T47D (cell line): ENCODE data around the gene CRYBA2.

ENCODE experiments used
- DNase-seq, 2 experiments: peaks; one replicate each; pipeline versions ENCODE4 v3.0.0 to v3.0.0-alpha.2; 2011 to 2012; ENCODE audit warnings: low read depth in 1 of 2, low spot score in 1 of 2
- JUND ChIP-seq: IDR thresholded peaks from 2 replicates; pipeline ENCODE4 v1.6.1; 2012; ENCODE audit warnings: low read depth
- in situ Hi-C: cut with HindIII; loops from 2 replicates; pipeline ENCODE4 v1.10.0; 2016; ENCODE audit warnings: low sequenced_read_pairs, low pct_unique_long_range_greater_than_20kb

Gene CRYBA2

DNA sequence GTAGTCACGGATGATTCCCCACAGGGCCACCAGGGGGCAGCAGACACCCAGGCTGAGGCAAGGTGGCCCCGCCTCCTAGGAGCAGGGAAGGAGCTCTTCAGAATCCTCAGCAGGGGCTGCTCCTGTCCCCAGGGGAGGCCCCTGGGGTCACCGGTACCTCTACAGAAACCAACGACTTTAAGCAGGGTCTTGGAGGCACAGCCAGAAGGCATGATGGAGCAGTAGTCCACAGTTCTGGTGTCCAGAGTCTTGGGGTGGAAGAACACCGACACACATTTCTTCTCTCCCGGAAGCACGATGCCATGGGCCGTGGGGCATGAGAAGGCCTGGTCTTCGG, 36.6 kb upstream of the CRYBA2 start:
- DNase-seq: peak; percentile 48 to 77
- in situ Hi-C loops: no loop called here
- TF ChIP-seq JUND: no peak

DNA sequence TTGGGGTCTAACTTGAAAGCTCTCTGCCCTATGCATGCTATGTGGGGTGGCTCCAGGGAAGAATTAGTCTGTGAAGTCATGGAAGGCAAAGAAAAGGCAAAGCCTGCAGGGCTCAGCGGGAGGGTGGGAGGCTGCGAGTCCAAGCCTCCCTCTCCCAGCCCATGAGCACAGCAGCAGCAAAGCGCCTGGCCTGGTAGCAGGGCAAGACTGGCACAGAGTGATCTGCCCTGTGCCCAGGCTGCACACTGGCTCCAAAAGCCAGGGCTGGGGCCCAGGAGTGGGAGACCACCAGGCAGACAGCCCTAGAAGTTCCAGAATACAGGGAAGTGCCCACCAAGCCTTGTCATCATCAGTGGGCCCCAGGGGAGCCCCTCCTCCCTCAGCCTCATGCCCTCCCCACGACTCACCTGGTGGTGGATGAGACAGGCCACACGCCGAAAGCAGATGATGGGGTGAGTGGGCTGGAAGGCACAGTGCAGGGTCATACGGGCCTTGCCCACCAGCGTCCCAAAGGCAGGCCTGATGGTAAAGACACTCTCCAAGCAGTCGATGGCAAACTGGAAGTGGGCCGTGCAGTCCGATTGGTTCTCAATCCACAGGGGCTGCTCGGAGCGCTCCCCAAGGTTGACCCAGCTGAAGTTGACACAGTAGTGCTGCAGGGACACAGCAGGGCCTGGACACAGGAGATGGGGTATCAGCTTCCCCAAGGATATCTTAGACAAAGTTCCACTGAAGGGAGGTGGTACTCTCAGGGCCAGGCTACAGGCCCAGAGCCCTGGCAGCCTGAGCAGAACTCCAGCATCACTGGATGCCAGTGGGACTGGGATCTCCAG, 36.0 kb upstream of the CRYBA2 start:
- no peak for TF ChIP-seq JUND
- DNase-seq: no peak
- in situ Hi-C loops: no loop called here

DNA sequence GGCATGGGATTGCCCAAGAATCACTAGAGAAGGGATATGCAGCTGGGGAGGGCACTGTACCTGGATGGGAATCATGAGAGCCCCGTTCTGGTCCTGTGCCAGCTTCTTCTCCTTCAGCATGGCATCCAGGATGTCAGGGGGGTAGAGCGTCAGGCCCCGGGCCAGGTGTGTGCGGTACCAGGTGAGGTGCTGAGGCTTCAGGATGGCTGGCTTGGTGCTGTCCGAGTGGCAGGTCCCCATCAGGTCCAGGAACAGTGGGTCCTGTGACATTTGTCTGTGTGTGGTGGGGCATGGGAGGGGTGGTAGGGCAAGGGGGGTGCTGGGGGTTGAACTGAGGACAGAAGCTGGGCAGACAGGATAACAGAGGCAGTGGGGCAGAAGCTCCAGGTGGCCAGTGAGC, 34.9 kb upstream of the CRYBA2 start:
- no peak for DNase-seq
- no peak for TF ChIP-seq JUND
- in situ Hi-C loops: no loop called here

DNA sequence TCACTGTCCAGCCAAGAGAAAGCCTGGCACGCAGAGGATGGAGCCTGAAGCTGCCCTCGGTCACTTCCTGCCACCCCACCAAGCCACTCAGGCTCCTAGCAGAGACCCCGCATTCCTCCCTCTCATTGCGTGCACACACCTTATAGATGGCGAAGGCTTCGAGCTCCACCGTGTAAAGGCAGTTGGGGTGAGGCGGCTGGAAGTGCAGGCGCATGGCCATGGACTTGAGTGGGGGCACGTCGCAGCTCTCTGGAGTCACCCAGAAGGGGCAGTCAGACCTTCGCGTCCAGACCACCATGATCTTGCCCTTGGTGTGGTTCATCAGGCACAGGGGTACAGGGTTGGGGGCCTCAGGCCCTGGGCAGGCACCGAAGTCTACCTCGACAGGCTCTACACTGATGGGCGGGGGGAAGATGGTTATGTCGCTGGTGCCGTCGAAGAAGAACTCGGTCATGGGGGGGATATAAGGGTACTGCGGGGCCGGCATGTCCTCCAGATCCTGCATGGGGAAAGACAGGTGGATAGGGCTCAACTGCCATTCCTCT, 34.4 kb upstream of the CRYBA2 start:
- no peak for TF ChIP-seq JUND
- in situ Hi-C loops: no loop called here
- no peak for DNase-seq

DNA sequence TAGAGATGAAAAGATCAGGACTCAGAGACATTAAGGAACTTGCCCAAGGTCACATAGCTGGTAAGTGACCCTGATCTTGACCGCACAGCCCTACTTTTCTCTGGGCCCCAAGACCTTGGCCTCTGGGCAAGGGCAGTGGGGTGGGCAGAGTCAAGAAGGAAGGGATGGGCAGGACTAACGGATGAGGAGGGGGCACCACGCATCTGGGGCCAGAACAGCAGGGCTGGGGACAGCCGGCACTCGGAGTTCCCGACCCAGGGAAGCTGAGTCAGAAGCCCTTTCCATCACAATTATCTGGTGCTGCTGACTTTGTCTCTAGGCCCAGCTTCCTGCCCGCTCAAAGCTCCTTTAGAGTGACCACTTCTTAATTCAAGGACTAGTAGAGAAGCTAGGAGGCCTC, 33.7 kb upstream of the CRYBA2 start:
- no peak for DNase-seq
- in situ Hi-C loops: no loop called here
- no peak for TF ChIP-seq JUND

DNA sequence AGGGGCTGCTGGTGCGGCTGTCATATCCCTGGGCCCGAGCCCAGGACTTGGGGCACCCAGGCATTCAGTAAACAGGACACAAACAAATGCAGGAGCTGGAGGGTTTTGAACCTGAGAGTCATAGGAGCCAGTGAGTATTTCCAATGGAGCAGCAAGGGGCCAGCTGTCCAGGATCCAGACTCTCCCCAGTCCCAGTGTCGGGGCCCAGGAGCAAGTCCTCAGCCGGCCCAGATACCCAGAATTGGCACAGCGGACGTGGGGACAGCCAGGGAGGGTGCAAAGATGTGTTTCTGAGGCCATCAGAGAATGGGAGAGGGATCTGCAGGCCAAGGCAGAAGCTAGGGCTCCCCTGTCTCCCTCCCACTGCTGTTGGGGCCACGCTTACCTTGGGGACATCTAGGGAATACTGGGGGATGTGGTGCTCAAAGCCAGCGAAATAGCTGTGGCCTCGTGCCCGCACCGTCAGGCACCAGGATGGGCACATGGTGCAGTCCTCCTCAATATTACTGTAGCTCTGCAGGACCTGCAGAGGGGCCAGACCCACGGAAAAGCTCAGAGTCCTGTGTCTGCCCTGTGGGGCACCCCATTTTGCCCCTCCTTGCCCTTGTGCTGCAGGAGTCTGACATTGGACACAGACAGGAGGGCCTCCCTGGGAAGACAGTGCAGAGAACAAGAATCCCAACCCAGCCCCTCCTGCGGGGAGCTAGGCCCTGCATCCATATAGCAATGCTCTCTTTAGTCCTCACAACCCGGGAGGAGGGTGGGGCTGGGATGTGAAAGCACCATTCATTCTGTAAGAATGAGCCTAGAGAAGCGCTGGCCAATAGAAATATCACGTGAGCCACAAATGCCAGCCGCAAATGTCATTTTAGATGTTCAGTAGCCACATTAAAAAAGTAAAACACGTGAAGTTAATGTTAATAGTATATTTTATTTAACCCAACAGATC, 32.7 kb upstream of the CRYBA2 start:
- no peak for DNase-seq
- in situ Hi-C loops: no loop called here

DNA sequence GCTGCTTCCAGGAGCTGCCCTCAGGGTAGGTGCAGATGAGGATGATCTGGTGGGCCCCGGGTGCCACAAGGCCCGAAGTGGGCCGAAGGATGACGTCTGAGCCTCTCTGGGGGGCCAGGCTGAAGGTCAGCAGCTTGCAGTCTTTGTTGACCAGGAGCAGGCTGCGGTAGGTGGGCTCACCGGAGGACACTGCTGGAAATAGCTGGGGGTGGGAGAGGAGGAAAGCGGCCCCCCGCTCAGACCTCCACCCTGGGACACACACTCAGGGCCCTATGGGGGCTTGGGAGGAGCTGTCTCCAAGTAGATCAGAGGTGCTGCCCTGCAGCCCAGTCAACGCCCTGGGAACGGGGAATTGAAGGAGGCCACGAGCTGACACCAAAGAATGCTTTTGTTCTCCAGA, 30.8 kb upstream of the CRYBA2 start:
- in situ Hi-C loops: no loop called here
- no peak for DNase-seq

More for the DNA sequence above, 32.7 kb upstream of the CRYBA2 start:
- no peak for TF ChIP-seq JUND

DNA sequence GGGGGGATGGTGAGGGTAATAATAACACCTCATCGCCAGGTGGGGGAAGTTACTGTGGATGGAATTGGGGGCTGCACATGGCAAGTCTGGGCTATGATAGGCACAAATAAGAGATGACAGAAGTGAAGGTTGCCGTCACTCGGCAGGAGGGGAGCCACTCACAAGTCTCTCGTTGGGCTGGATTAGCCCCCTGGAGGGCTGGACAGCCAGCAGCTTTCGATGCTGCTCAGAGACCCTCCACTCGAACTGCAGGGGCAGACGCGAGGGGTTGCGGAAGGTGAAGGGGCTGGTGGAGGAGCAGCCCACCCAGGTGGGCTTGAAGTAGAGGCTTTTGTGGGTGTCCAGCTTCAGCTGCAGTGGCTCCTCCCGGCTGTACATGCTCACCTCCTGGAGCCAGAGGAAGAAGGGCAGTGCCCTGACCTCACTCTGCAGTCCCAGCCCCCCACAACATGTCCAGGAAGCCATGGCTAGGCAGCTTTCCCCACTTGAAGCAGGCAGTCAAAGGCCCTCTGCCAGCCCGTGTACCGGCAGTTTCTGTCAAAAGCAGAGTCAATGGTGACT, 29.9 kb upstream of the CRYBA2 start:
- no peak for TF ChIP-seq JUND
- in situ Hi-C loops: no loop called here
- no peak for DNase-seq

More for the DNA sequence above, 30.8 kb upstream of the CRYBA2 start:
- no peak for TF ChIP-seq JUND

DNA sequence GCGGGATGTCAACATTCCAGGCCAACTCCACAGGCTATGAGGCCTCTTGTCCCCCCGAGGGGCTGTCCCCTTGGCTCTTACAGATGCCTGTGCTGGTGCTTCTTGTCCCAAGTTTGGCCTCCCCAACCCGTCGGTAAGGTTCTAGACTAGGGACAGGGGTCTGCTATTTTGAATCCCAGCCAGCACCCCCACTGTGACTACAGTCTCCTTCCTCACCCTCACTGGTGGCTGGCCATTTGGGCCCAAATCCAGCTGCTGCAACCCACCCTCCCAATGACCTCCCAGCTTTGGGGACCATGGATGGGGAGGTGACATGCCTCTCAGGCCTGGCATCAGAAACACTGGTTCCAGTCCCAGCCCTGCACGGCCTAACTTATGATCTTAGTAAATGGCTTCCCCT, 29.4 kb upstream of the CRYBA2 start:
- in situ Hi-C loops: no loop called here
- DNase-seq: no peak
- TF ChIP-seq JUND: no peak

DNA sequence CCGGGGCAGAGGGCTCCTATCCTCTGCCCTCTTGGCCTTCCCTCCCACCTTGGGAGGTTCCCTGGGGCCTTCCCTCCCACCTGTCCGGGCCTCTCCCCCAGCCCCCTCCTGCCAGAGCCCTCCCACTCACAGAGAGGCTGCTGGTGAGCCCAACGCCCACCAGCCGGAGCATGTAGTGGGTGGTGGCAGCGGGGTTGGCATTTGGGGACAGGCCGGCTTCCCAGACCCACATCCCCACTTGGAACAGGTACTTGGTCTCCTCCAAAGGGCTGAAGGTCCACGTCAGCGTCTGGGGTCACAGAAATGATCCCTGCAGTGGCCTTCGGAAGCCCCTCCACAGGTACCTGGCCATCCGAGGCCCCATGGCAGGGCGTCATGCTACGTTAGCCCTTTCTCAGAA, 28.8 kb upstream of the CRYBA2 start:
- no peak for TF ChIP-seq JUND
- DNase-seq: no peak
- in situ Hi-C loops: no loop called here

DNA sequence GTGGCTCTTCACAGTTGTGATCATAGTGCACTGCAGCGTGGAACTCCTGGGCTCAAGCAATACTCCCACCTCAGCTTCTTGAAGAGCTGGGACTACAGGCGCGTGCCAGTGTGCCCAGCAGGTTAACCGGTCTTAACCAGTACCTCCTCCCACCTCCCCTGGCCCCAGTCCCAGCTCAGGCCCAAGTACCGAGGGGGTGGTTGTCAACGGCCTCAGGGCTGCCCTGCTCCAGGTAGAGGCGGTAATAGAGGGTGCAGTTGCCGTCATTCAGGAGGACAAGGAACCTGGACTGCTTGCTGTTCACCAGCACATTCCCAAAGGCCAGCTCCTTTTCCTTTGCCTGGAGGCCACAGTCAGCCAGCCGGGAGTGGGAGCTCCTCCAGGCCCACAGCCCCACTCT, 28.4 kb upstream of the CRYBA2 start:
- no peak for DNase-seq
- in situ Hi-C loops: no loop called here
- TF ChIP-seq JUND: no peak

DNA sequence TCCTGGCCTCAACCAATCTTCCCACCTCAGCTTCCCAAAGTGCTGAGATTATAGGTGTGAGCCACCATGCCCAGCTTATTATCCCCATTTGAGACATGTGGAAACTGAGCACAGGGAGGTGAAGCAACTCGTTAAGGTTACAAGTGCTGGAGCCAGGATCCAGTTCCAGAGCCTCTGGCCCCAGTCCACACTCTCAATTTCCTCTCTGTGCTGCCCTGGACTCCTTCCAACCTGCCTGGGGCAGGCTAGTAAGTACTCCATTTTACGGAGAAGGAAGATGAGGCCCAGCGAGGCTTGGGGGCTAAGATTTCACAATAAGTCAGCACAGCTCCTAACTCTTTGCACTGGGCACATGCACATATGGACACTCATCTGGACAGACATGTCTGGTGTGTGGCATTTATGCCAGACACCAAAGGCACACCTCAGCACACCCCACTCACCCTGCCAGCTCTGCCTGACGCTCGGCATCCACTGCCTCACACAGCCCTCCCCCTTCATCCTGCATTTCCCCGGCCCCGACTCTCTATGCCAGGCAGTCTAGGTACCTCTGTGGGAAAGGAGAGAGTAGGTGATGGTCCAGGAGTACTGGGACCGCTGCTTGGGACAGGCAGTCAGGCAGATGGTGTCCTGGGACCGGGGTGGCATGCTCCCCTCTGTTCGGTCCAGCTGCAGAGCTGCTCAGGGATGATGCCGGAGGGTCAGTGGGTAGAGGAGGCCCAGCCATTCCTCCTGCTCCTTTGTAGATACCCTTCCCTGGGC, 27.6 kb upstream of the CRYBA2 start:
- DNase-seq: peak in 1 of 2 experiments; percentile 24
- TF ChIP-seq JUND: no peak
- in situ Hi-C loops: no loop called here
